Smooth muscle cell of the brain vasculature (primary cell): ENCODE results near the gene FBXO36.
"Not testable (repeated sequence)": the region's sequence is repeated elsewhere in the genome, so short reads cannot be mapped to it uniquely, and the experiment has no call there.

ENCODE experiments used
- DNase-seq: peaks from one replicate; pipeline ENCODE4 v3.0.0-alpha.2; 2012; ENCODE audit warnings: low read depth, low spot score

FBXO36 gene

GRCh38 chr2:229910832-229911412 lies 11.4 kb upstream of the FBXO36 start:
- DNase-seq = no peak

- DNase-seq = no peak
Measured at GRCh38 chr2:229914171-229914570, 8.1 kb upstream of the FBXO36 start.

- DNase-seq = no peak
Measured at GRCh38 chr2:229917793-229918192, 4.5 kb upstream of the FBXO36 start.

- DNase-seq = no peak
Measured at GRCh38 chr2:229920011-229920641, 2.2 kb upstream of the FBXO36 start.

GRCh38 chr2:229921101-229921891 lies 1.0 kb upstream of the FBXO36 start:
- no peak for DNase-seq

- DNase-seq = peak; percentile 90
Measured at GRCh38 chr2:229921892-229922448, 333 bp upstream of the FBXO36 start, which contains the start of gene TRIP12. TSS of gene TRIP12 (minus strand) at chr2:229922009. CDS start at chr2:229880079, 41,930 bp downstream.

- DNase-seq = not testable (repeated sequence)
Measured at GRCh38 chr2:229924541-229924940, 2.2 kb downstream of the FBXO36 start.

- no peak for DNase-seq
Measured at GRCh38 chr2:229925201-229925600, 2.9 kb downstream of the FBXO36 start.

GRCh38 chr2:229927817-229928321 lies 5.6 kb downstream of the FBXO36 start:
- no peak for DNase-seq

GRCh38 chr2:229930656-229931055 lies 8.4 kb downstream of the FBXO36 start:
- no peak for DNase-seq

GRCh38 chr2:229931241-229931640 lies 8.9 kb downstream of the FBXO36 start:
- DNase-seq = no peak

- no peak for DNase-seq
Measured at GRCh38 chr2:229937537-229937936, 15.2 kb downstream of the FBXO36 start.

- DNase-seq = no peak
Measured at GRCh38 chr2:229942671-229943070, 20.4 kb downstream of the FBXO36 start.

GRCh38 chr2:229943171-229943570 lies 20.9 kb downstream of the FBXO36 start:
- DNase-seq = no peak

- DNase-seq = no peak
Measured at GRCh38 chr2:229943770-229944449, 21.6 kb downstream of the FBXO36 start.

GRCh38 chr2:229945975-229946374 lies 23.7 kb downstream of the FBXO36 start:
- DNase-seq = no peak

GRCh38 chr2:229947544-229947943 lies 25.2 kb downstream of the FBXO36 start:
- no peak for DNase-seq

GRCh38 chr2:229952256-229952835 lies 30.0 kb downstream of the FBXO36 start:
- no peak for DNase-seq

- DNase-seq = no peak
Measured at GRCh38 chr2:229955663-229956062, 33.4 kb downstream of the FBXO36 start.

GRCh38 chr2:229956491-229956890 lies 34.2 kb downstream of the FBXO36 start:
- DNase-seq = no peak

- not testable (repeated sequence) for DNase-seq
Measured at GRCh38 chr2:229963596-229963995, 41.3 kb downstream of the FBXO36 start.
